ENCODE results near the gene MROH2A.

Gene MROH2A

GRCh38 chr2:233818639-233819621 lies 40.8 kb downstream of the MROH2A start:
- no peak for DNase-seq (ENCODE audit: low read depth)

GRCh38 chr2:233819884-233820773 lies 42.0 kb downstream of the MROH2A start:
- no peak for DNase-seq (ENCODE audit: low read depth)

- DNase-seq (ENCODE audit: low read depth): no peak
These were observed 42.6 kb downstream of the MROH2A start for GRCh38 chr2:233820774-233821105.

- no peak for DNase-seq (ENCODE audit: low read depth)
These were observed 43.1 kb downstream of the MROH2A start for GRCh38 chr2:233821196-233821595.

- no peak for DNase-seq (ENCODE audit: low read depth)
These were observed 43.6 kb downstream of the MROH2A start for GRCh38 chr2:233821709-233822100.

- no peak for DNase-seq (ENCODE audit: low read depth)
These were observed 44.1 kb downstream of the MROH2A start for GRCh38 chr2:233822101-233822771.

- no peak for DNase-seq (ENCODE audit: low read depth)
These were observed 44.9 kb downstream of the MROH2A start for GRCh38 chr2:233822781-233823730.

- no peak for DNase-seq (ENCODE audit: low read depth)
These were observed 45.6 kb downstream of the MROH2A start for GRCh38 chr2:233823731-233824121.

- no peak for DNase-seq (ENCODE audit: low read depth)
These were observed 46.2 kb downstream of the MROH2A start for GRCh38 chr2:233824373-233824772.

- DNase-seq (ENCODE audit: low read depth): no peak
These were observed 50.5 kb downstream of the MROH2A start for GRCh38 chr2:233828546-233829192.

- no peak for DNase-seq (ENCODE audit: low read depth)
These were observed 51.3 kb downstream of the MROH2A start for GRCh38 chr2:233829193-233830110.

GRCh38 chr2:233830111-233830802 lies 52.1 kb downstream of the MROH2A start:
- DNase-seq (ENCODE audit: low read depth): no peak

- DNase-seq (ENCODE audit: low read depth): no peak
These were observed 53.0 kb downstream of the MROH2A start for GRCh38 chr2:233831011-233831721.

- DNase-seq (ENCODE audit: low read depth): no peak
These were observed 53.7 kb downstream of the MROH2A start for GRCh38 chr2:233831861-233832260.

GRCh38 chr2:233832414-233832813 lies 54.3 kb downstream of the MROH2A start:
- peak; percentile 41 for DNase-seq (ENCODE audit: low read depth)

- DNase-seq (ENCODE audit: low read depth): peak; percentile 48
These were observed 54.8 kb downstream of the MROH2A start for GRCh38 chr2:233832869-233833311.

- DNase-seq (ENCODE audit: low read depth): no peak
These were observed 55.2 kb downstream of the MROH2A start for GRCh38 chr2:233833345-233833744.
